HG03135 (cell line): Measurements from ENCODE around the gene ATE1.
A peak's percentile ranks its signal among the peaks of the same experiment; 100 is the strongest.
"Not testable (repeated sequence)": the region's sequence is repeated elsewhere in the genome, so short reads cannot be mapped to it uniquely, and the experiment has no call there.

Source experiments
- ATAC-seq: cut with Tn5 transposase; IDR thresholded peaks from one replicate; pipeline ENCODE4 v1.9.1; 2021; ENCODE audit warnings: mild to moderate bottlenecking, moderate library complexity; ENCODE audit not compliant: unreplicated experiment

ATE1 gene

GRCh38 chr10:121930268-121931085, 2.6 kb upstream of the ATE1 start:
- not testable (repeated sequence) for ATAC-seq

- not testable (repeated sequence) for ATAC-seq
These were observed 1.9 kb upstream of the ATE1 start for GRCh38 chr10:121929585-121930267.

- ATAC-seq, result peak; percentile 17
These were observed 675 bp upstream of the ATE1 start for GRCh38 chr10:121928528-121928884.

GRCh38 chr10:121927318-121927840, 452 bp downstream of the ATE1 start:
- ATAC-seq, result peak; percentile 38

- peak; percentile 26 for ATAC-seq
These were observed 1.0 kb downstream of the ATE1 start for GRCh38 chr10:121926671-121927317.

GRCh38 chr10:121926157-121926556, 1.7 kb downstream of the ATE1 start:
- ATAC-seq, result no peak

GRCh38 chr10:121921238-121921931, 6.4 kb downstream of the ATE1 start:
- ATAC-seq, result no peak

GRCh38 chr10:121919666-121920065, 8.2 kb downstream of the ATE1 start:
- ATAC-seq, result no peak

- ATAC-seq, result not testable (repeated sequence)
These were observed 9.0 kb downstream of the ATE1 start for GRCh38 chr10:121918800-121919199.

- no peak for ATAC-seq
These were observed 13.2 kb downstream of the ATE1 start for GRCh38 chr10:121914661-121915060.

- ATAC-seq, result no peak
These were observed 16.5 kb downstream of the ATE1 start for GRCh38 chr10:121911421-121911697.

GRCh38 chr10:121910673-121911420, 17.0 kb downstream of the ATE1 start:
- no peak for ATAC-seq

GRCh38 chr10:121904888-121905287, 22.9 kb downstream of the ATE1 start:
- ATAC-seq, result no peak

GRCh38 chr10:121900443-121901174, 27.2 kb downstream of the ATE1 start:
- no peak for ATAC-seq

- no peak for ATAC-seq
These were observed 28.1 kb downstream of the ATE1 start for GRCh38 chr10:121899727-121900126.

- ATAC-seq, result no peak
These were observed 36.7 kb downstream of the ATE1 start for GRCh38 chr10:121891103-121891502.

- no peak for ATAC-seq
These were observed 38.6 kb downstream of the ATE1 start for GRCh38 chr10:121889212-121889611.

- no peak for ATAC-seq
These were observed 40.7 kb downstream of the ATE1 start for GRCh38 chr10:121886997-121887622.

- ATAC-seq, result no peak
These were observed 41.6 kb downstream of the ATE1 start for GRCh38 chr10:121886181-121886580.
